ENCODE results near the gene NACA2.
A peak's percentile ranks its signal among the peaks of the same experiment; 100 is the strongest.
"Not testable (repeated sequence)": the region's sequence is repeated elsewhere in the genome, so short reads cannot be mapped to it uniquely, and the experiment has no call there.

The NACA2 gene

GRCh38 chr17:61554209-61554608 is 36.8 kb downstream of the NACA2 start:
- Histone ChIP-seq H3K27ac (ENCODE audit: low read depth, low read length) (no peak overlapping the region), H3K79me2 (ENCODE audit: control insufficient read depth, insufficient read depth, low read length, unreplicated experiment) (no peaks in the 10 kb centered on the region), H2AFZ (ENCODE audit: low read length, unreplicated experiment) (peak overlapping the region; percentile 18), H3K36me3 (ENCODE audit: insufficient read depth, low read length) (no peaks in the 10 kb centered on the region), H3K27me3 (ENCODE audit: insufficient read depth, low read length) (no peaks in the 10 kb centered on the region), H3K4me1 (ENCODE audit: control insufficient read depth, insufficient read depth, low read length, unreplicated experiment) (no peaks in the 10 kb centered on the region), H3K4me3 (ENCODE audit: low read depth, low read length) (no peak overlapping the region)

GRCh38 chr17:61552560-61552959 is 38.5 kb downstream of the NACA2 start:
- H3K27me3 ChIP-seq (ENCODE audit: insufficient read depth, low read length); H3K4me3 ChIP-seq (ENCODE audit: low read depth, low read length); H3K4me1 ChIP-seq (ENCODE audit: control insufficient read depth, insufficient read depth, low read length, unreplicated experiment); H3K79me2 ChIP-seq (ENCODE audit: control insufficient read depth, insufficient read depth, low read length, unreplicated experiment); H3K27ac ChIP-seq (ENCODE audit: low read depth, low read length); H3K36me3 ChIP-seq (ENCODE audit: insufficient read depth, low read length); H2AFZ ChIP-seq (ENCODE audit: low read length, unreplicated experiment): not testable (repeated sequence)

- no peaks in the 10 kb centered on the region for H3K27me3 ChIP-seq (ENCODE audit: insufficient read depth, low read length)
- H3K27ac ChIP-seq (ENCODE audit: low read depth, low read length), result no peak overlapping the region
- H2AFZ ChIP-seq (ENCODE audit: low read length, unreplicated experiment), result peak overlapping the region; percentile 87
Measured at GRCh38 chr17:61551255-61551742, 39.7 kb downstream of the NACA2 start.

GRCh38 chr17:61547113-61547512 is 43.9 kb downstream of the NACA2 start:
- no peak overlapping the region for H3K27ac ChIP-seq (ENCODE audit: low read depth, low read length)
- no peaks in the 10 kb centered on the region for H3K36me3 ChIP-seq (ENCODE audit: insufficient read depth, low read length)
- no peaks in the 10 kb centered on the region for H3K4me1 ChIP-seq (ENCODE audit: control insufficient read depth, insufficient read depth, low read length, unreplicated experiment)
- H3K27me3 ChIP-seq (ENCODE audit: insufficient read depth, low read length), result no peaks in the 10 kb centered on the region; the same call in 1 of the 2 replicates
- no peaks in the 10 kb centered on the region for H3K79me2 ChIP-seq (ENCODE audit: control insufficient read depth, insufficient read depth, low read length, unreplicated experiment)
- H3K4me3 ChIP-seq (ENCODE audit: low read depth, low read length), result no peak overlapping the region
- no peak overlapping the region for H2AFZ ChIP-seq (ENCODE audit: low read length, unreplicated experiment)

More at GRCh38 chr17:61551255-61551742, 39.7 kb downstream of the NACA2 start:
- Histone ChIP-seq H3K4me1 (ENCODE audit: control insufficient read depth, insufficient read depth, low read length, unreplicated experiment) (no peaks in the 10 kb centered on the region), H3K36me3 (ENCODE audit: insufficient read depth, low read length) (no peaks in the 10 kb centered on the region), H3K79me2 (ENCODE audit: control insufficient read depth, insufficient read depth, low read length, unreplicated experiment) (no peaks in the 10 kb centered on the region), H3K4me3 (ENCODE audit: low read depth, low read length) (no peak overlapping the region)

GRCh38 chr17:61545335-61545938 is 45.6 kb downstream of the NACA2 start:
- no peak overlapping the region for H2AFZ ChIP-seq (ENCODE audit: low read length, unreplicated experiment)
- no peak overlapping the region for H3K27ac ChIP-seq (ENCODE audit: low read depth, low read length)
- no peak overlapping the region for H3K4me3 ChIP-seq (ENCODE audit: low read depth, low read length)
- H3K27me3 ChIP-seq (ENCODE audit: insufficient read depth, low read length), result no peaks in the 10 kb centered on the region; the same call in 1 of the 2 replicates
- H3K79me2 ChIP-seq (ENCODE audit: control insufficient read depth, insufficient read depth, low read length, unreplicated experiment), result no peaks in the 10 kb centered on the region
- no peaks in the 10 kb centered on the region for H3K36me3 ChIP-seq (ENCODE audit: insufficient read depth, low read length)
- no peaks in the 10 kb centered on the region for H3K4me1 ChIP-seq (ENCODE audit: control insufficient read depth, insufficient read depth, low read length, unreplicated experiment)

GRCh38 chr17:61543786-61544415 is 47.1 kb downstream of the NACA2 start:
- Histone ChIP-seq H3K79me2 (ENCODE audit: control insufficient read depth, insufficient read depth, low read length, unreplicated experiment) (no peaks in the 10 kb centered on the region), H3K4me3 (ENCODE audit: low read depth, low read length) (no peak overlapping the region), H3K36me3 (ENCODE audit: insufficient read depth, low read length) (no peaks in the 10 kb centered on the region), H3K27ac (ENCODE audit: low read depth, low read length) (no peak overlapping the region), H3K4me1 (ENCODE audit: control insufficient read depth, insufficient read depth, low read length, unreplicated experiment) (no peaks in the 10 kb centered on the region), H2AFZ (ENCODE audit: low read length, unreplicated experiment) (no peak overlapping the region), H3K27me3 (ENCODE audit: insufficient read depth, low read length) (no peaks in the 10 kb centered on the region; the same call in 1 of the 2 replicates)

- H3K27me3 ChIP-seq (ENCODE audit: insufficient read depth, low read length), result no peaks in the 10 kb centered on the region; the same call in 1 of the 2 replicates
- no peak overlapping the region for H2AFZ ChIP-seq (ENCODE audit: low read length, unreplicated experiment)
- H3K36me3 ChIP-seq (ENCODE audit: insufficient read depth, low read length), result no peaks in the 10 kb centered on the region
- H3K79me2 ChIP-seq (ENCODE audit: control insufficient read depth, insufficient read depth, low read length, unreplicated experiment), result no peaks in the 10 kb centered on the region
- H3K27ac ChIP-seq (ENCODE audit: low read depth, low read length), result no peak overlapping the region
- H3K4me1 ChIP-seq (ENCODE audit: control insufficient read depth, insufficient read depth, low read length, unreplicated experiment), result no peaks in the 10 kb centered on the region
- no peak overlapping the region for H3K4me3 ChIP-seq (ENCODE audit: low read depth, low read length)
Measured at GRCh38 chr17:61542027-61542426, 49.0 kb downstream of the NACA2 start.

- H3K4me1 ChIP-seq (ENCODE audit: control insufficient read depth, insufficient read depth, low read length, unreplicated experiment), result no peaks in the 10 kb centered on the region
- H3K4me3 ChIP-seq (ENCODE audit: low read depth, low read length), result no peak overlapping the region
- H3K79me2 ChIP-seq (ENCODE audit: control insufficient read depth, insufficient read depth, low read length, unreplicated experiment), result no peaks in the 10 kb centered on the region
- H3K36me3 ChIP-seq (ENCODE audit: insufficient read depth, low read length), result no peaks in the 10 kb centered on the region
- no peak overlapping the region for H3K27ac ChIP-seq (ENCODE audit: low read depth, low read length)
- no peak overlapping the region for H2AFZ ChIP-seq (ENCODE audit: low read length, unreplicated experiment)
- H3K27me3 ChIP-seq (ENCODE audit: insufficient read depth, low read length), result no peaks in the 10 kb centered on the region; the same call in 1 of the 2 replicates
Measured at GRCh38 chr17:61540874-61541273, 50.1 kb downstream of the NACA2 start.

All from ACC112 (cell line).